GM18507 (cell line): ENCODE measurements around the gene INTU.

ENCODE experiments used
- DNase-seq: peaks from one replicate; pipeline ENCODE4 v3.0.0; 2011; ENCODE audit warnings: low read depth; ENCODE audit not compliant: insufficient read length; ENCODE audit errors: extremely low spot score
- FAIRE-seq: peaks from 2 replicates; lab custom pipeline; 2011; peaks lifted over from hg19 to GRCh38; lab: Jason Lieb, UNC

Gene INTU

DNA sequence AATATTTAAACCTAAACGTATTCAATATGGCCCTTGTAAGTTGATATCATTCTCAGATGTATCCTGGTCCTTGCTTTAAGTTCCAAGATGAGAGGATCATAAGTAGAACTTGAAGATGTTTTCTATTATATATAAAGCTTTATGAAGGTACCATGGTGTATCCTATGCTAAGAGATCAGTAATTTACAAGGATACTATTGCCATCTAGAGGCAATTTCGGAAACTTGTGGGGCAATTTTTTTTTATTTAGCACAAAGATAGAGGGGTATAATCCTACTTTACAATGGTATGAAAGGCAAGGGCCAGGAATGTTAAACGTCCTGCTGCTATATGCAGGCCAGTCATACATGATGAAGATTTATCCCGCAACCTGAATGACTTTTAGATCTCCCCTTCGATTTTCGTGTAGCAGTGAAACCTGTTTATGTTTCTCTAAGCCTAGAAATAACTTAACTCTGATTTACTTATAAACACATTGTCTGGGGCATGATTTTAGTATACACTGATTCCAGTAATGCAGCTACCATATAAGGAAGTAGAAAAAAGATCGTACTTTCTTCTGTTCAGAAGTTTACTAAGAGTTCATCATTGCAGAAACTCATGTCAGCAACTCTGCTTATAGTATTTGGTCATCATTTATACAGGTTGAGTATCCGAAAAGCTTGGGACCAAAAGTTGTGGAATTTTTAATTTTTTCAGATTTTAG is 100.0 kb downstream of the INTU start:
- peak; percentile 22 for DNase-seq

DNA sequence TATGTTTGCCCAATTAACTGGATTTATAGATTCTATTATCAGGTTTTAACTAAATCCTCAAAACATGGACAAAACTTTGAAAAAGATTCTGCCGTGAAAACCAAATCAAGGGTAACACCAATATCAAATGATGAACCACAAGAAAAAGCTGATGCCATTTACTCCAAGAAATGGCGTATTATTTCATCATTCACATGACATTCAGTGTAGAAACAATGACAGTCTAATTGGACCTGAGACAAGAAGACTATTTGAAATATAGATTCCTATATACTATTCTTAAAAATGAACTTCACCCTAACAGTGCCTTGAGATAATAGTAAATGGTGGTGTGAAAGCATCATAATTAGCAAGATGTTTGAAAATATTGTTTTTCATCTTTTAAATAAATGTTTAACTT is 102.2 kb downstream of the INTU start:
- DNase-seq (no peak), FAIRE-seq (no peak)

More for the DNA sequence above, 100.0 kb downstream of the INTU start:
- peak; percentile 80 for FAIRE-seq

GRCh38 chr4:127737295-127737694 is 104.5 kb downstream of the INTU start:
- DNase-seq (no peak), FAIRE-seq (no peak)

- DNase-seq = no peak
- FAIRE-seq = no peak
Measured at GRCh38 chr4:127741247-127741646, 108.5 kb downstream of the INTU start.

- DNase-seq (no peak), FAIRE-seq (no peak)
Measured at GRCh38 chr4:127747883-127748282, 115.1 kb downstream of the INTU start.

GRCh38 chr4:127748957-127749356 is 116.2 kb downstream of the INTU start:
- no peak for FAIRE-seq
- DNase-seq = no peak

- no peak for DNase-seq
- no peak for FAIRE-seq
Measured at GRCh38 chr4:127756906-127757305, 124.1 kb downstream of the INTU start.

- peak; percentile 73 for FAIRE-seq
Measured at GRCh38 chr4:127759228-127759820, 126.6 kb downstream of the INTU start.

GRCh38 chr4:127759893-127760292 is 127.1 kb downstream of the INTU start:
- FAIRE-seq (no peak), DNase-seq (no peak)

More at GRCh38 chr4:127759228-127759820, 126.6 kb downstream of the INTU start:
- DNase-seq = no peak

- DNase-seq = no peak
- FAIRE-seq = no peak
Measured at GRCh38 chr4:127771535-127772275, 138.9 kb downstream of the INTU start.

GRCh38 chr4:127772769-127773671 is 140.3 kb downstream of the INTU start:
- DNase-seq = no peak
- no peak for FAIRE-seq

DNA sequence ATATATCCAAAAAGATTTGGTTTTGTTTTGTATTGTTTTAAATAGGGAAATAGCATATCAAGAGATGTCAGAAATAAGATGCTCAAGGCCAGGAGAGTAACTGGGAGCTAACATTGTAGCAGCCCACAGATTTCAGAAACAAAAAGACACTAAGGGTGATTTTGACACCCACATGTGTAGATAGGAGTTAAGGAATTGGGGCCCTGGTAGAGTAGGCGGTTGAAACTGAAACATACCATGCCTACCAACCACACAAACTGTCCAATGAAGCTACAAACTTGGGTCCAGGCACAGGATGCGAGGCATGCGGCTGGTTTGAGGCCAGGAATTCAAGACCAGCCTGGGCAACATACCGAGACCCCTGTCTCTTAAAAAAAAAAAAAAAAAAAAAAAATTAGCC is 143.1 kb downstream of the INTU start:
- FAIRE-seq (peak; percentile 15), DNase-seq (no peak)
